Ovary (tissue), 3 donors: ENCODE measurements around the gene ZNF277.

Experiments
- CTCF ChIP-seq, 3 donors: fragments of 450-650 bp in 2 of 3; fragments of 200-600 bp in 1 of 3; IDR thresholded peaks; one replicate each; pipeline versions ENCODE4 v1.5.1 to v1.8.0; 2016 to 2022; ENCODE audit warnings: antibody characterized with exemption in 3 of 3, mild to moderate bottlenecking in 1 of 3
- EP300 ChIP-seq: sonication (generic); formaldehyde crosslinking; IDR thresholded peaks from one replicate; pipeline ENCODE4 v1.6.1; 2017; ENCODE audit warnings: antibody characterized with exemption
- POLR2A ChIP-seq: fragments of 450-650 bp; IDR thresholded peaks from one replicate; pipeline ENCODE4 v1.6.1; 2017; ENCODE audit warnings: antibody characterized with exemption, mild to moderate bottlenecking, moderate library complexity
- donor health status: DM: no; HTN: no; CAD: no.

- TF ChIP-seq CTCF (IDR thresholded peaks at IDR 0.05), result no peak
- TF ChIP-seq POLR2A, result no peak
- no peak for TF ChIP-seq EP300
Observed at GRCh38 chr7:112176241-112176640, 30.3 kb upstream of the ZNF277 start.
